Keratinocyte (primary cell): ENCODE measurements around the gene PLBD2.

Experiments
- CTCF ChIP-seq, 3 experiments: IDR thresholded peaks in 1 of 3; conservative IDR thresholded peaks in 1 of 3; optimal IDR thresholded peaks in 1 of 3; 2 replicates in 2 of 3; 3 replicates in 1 of 3; pipeline versions ENCODE3 to v1.5.1; 2011; ENCODE audit warnings: low read length in 3 of 3, mild to moderate bottlenecking in 3 of 3, moderate library complexity in 2 of 3, control low read depth in 1 of 3, inconsistent platforms in 1 of 3; ENCODE audit not compliant: insufficient read depth in 2 of 3; ENCODE audit errors: extremely low read depth in 1 of 3
- EZH2 ChIP-seq: IDR thresholded peaks from one replicate; pipeline ENCODE4 v1.6.1; 2012; ENCODE audit warnings: inconsistent platforms, mild to moderate bottlenecking, low read length, moderate library complexity

- TF ChIP-seq CTCF (optimal IDR thresholded peaks at IDR 0.05 in 1 of 3, IDR thresholded peaks at IDR 0.05 in 1 of 3, conservative IDR thresholded peaks at IDR 0.05 in 1 of 3; ENCODE audit: extremely low read depth in 1 of 3, insufficient read depth in 2 of 3, low read length in 3 of 3) (no peak), EZH2 (no peak)
Measured at GRCh38 chr12:113318900-113319628, 39.3 kb upstream of the PLBD2 start.
